Stomach smooth muscle (tissue), 2 donors: ENCODE data around the gene GRIK4.

ENCODE experiments used
- H3K27ac ChIP-seq: one replicate; pipeline ENCODE4 v1.7.0; 2013; ENCODE audit warnings: mild to moderate bottlenecking, low read length, inconsistent platforms
- H3K27me3 ChIP-seq, 2 donors: one replicate each; pipeline ENCODE4 v1.7.0; 2013; ENCODE audit warnings: low read length in 2 of 2; ENCODE audit not compliant: insufficient read depth in 2 of 2, control insufficient read depth in 1 of 2
- H3K36me3 ChIP-seq, 2 donors: one replicate each; pipeline ENCODE4 v1.7.0; 2013; ENCODE audit warnings: low read length in 2 of 2; ENCODE audit not compliant: control insufficient read depth in 2 of 2, insufficient read depth in 2 of 2
- H3K4me1 ChIP-seq: one replicate; pipeline ENCODE4 v1.7.0; 2013; ENCODE audit warnings: low read length; ENCODE audit not compliant: control insufficient read depth, insufficient read depth
- H3K4me3 ChIP-seq, 2 donors: one replicate each; pipeline ENCODE4 v1.7.0; 2013; ENCODE audit warnings: low read length in 2 of 2
- H3K9ac ChIP-seq, 2 donors: one replicate each; pipeline ENCODE4 v1.7.0; 2013; ENCODE audit warnings: low read length in 2 of 2, mild to moderate bottlenecking in 1 of 2
- H3K9me3 ChIP-seq, 2 donors: one replicate each; pipeline ENCODE4 v1.7.0; 2013; ENCODE audit warnings: low read length in 2 of 2; ENCODE audit not compliant: control insufficient read depth in 2 of 2
- donor health status: healthy.
- donor health status: Pancreatic carcinoma.

Gene GRIK4

GRCh38 chr11:120564573-120565311, 53.2 kb downstream of the GRIK4 start:
- Histone ChIP-seq H3K36me3 (no peaks in the 10 kb centered on the region), H3K27me3 (peaks cover 22 to 25% of the 10 kb centered on the region in 2 donors), H3K9me3 (no peaks in the 10 kb centered on the region), H3K9ac (no peak overlapping the region), H3K27ac (no peak overlapping the region), H3K4me3 (peak overlapping the region in 1 of 2 donors; percentile 54), H3K4me1 (peaks cover 12% of the 10 kb centered on the region)

- H3K27me3 ChIP-seq = peaks cover 22 to 25% of the 10 kb centered on the region in 2 donors
These were observed 54.1 kb downstream of the GRIK4 start for GRCh38 chr11:120565466-120566155.

GRCh38 chr11:120566176-120566575, 54.6 kb downstream of the GRIK4 start:
- Histone ChIP-seq H3K4me1 (peaks cover 12% of the 10 kb centered on the region), H3K27ac (no peak overlapping the region)

More at GRCh38 chr11:120565466-120566155, 54.1 kb downstream of the GRIK4 start:
- peaks cover 12% of the 10 kb centered on the region for H3K4me1 ChIP-seq
- no peaks in the 10 kb centered on the region for H3K36me3 ChIP-seq
- no peak overlapping the region for H3K27ac ChIP-seq
- no peak overlapping the region for H3K9ac ChIP-seq
- peak overlapping the region in 1 of 2 donors; percentile 54 for H3K4me3 ChIP-seq
- no peaks in the 10 kb centered on the region for H3K9me3 ChIP-seq

GRCh38 chr11:120568572-120569307, 57.2 kb downstream of the GRIK4 start:
- H3K9ac ChIP-seq = no peak overlapping the region
- peaks cover 16 to 22% of the 10 kb centered on the region in 2 donors for H3K27me3 ChIP-seq
- H3K36me3 ChIP-seq = no peaks in the 10 kb centered on the region

More at GRCh38 chr11:120566176-120566575, 54.6 kb downstream of the GRIK4 start:
- H3K4me3 ChIP-seq = no peak overlapping the region
- H3K27me3 ChIP-seq = peaks cover 22 to 25% of the 10 kb centered on the region in 2 donors
- H3K36me3 ChIP-seq = no peaks in the 10 kb centered on the region
- H3K9ac ChIP-seq = no peak overlapping the region
- H3K9me3 ChIP-seq = no peaks in the 10 kb centered on the region

GRCh38 chr11:120569861-120570260, 58.3 kb downstream of the GRIK4 start:
- H3K9me3 ChIP-seq = no peaks in the 10 kb centered on the region
- H3K4me1 ChIP-seq = peaks cover 4% of the 10 kb centered on the region
- no peaks in the 10 kb centered on the region for H3K36me3 ChIP-seq
- no peak overlapping the region for H3K9ac ChIP-seq
- H3K4me3 ChIP-seq = no peak overlapping the region
- H3K27ac ChIP-seq = no peak overlapping the region
- H3K27me3 ChIP-seq = peaks cover 14 to 15% of the 10 kb centered on the region in 2 donors

More at GRCh38 chr11:120568572-120569307, 57.2 kb downstream of the GRIK4 start:
- H3K4me1 ChIP-seq = peaks cover 12% of the 10 kb centered on the region
- H3K27ac ChIP-seq = no peak overlapping the region
- H3K4me3 ChIP-seq = no peak overlapping the region
- H3K9me3 ChIP-seq = no peaks in the 10 kb centered on the region

GRCh38 chr11:120571476-120571875, 59.9 kb downstream of the GRIK4 start:
- no peaks in the 10 kb centered on the region for H3K9me3 ChIP-seq
- no peak overlapping the region for H3K27ac ChIP-seq
- H3K4me3 ChIP-seq = no peak overlapping the region
- H3K9ac ChIP-seq = no peak overlapping the region
- no peaks in the 10 kb centered on the region for H3K36me3 ChIP-seq
- no peaks in the 10 kb centered on the region for H3K4me1 ChIP-seq
- peaks cover 7 to 14% of the 10 kb centered on the region in 2 donors for H3K27me3 ChIP-seq

- H3K9ac ChIP-seq = no peak overlapping the region
- H3K36me3 ChIP-seq = no peaks in the 10 kb centered on the region
- no peak overlapping the region for H3K4me3 ChIP-seq
- H3K9me3 ChIP-seq = no peaks in the 10 kb centered on the region
- no peaks in the 10 kb centered on the region for H3K4me1 ChIP-seq
- peaks cover 7 to 20% of the 10 kb centered on the region in 2 donors for H3K27me3 ChIP-seq
- H3K27ac ChIP-seq = no peak overlapping the region
These were observed 62.3 kb downstream of the GRIK4 start for GRCh38 chr11:120573756-120574354.

GRCh38 chr11:120574876-120575275, 63.3 kb downstream of the GRIK4 start:
- Histone ChIP-seq H3K4me3 (no peak overlapping the region), H3K27me3 (peaks cover 7 to 20% of the 10 kb centered on the region in 2 donors)

GRCh38 chr11:120575461-120575860, 63.9 kb downstream of the GRIK4 start:
- Histone ChIP-seq H3K36me3 (no peaks in the 10 kb centered on the region), H3K4me1 (no peaks in the 10 kb centered on the region), H3K27me3 (peaks cover 7 to 20% of the 10 kb centered on the region in 2 donors), H3K9ac (no peak overlapping the region), H3K27ac (no peak overlapping the region), H3K4me3 (no peak overlapping the region), H3K9me3 (no peaks in the 10 kb centered on the region)

More at GRCh38 chr11:120574876-120575275, 63.3 kb downstream of the GRIK4 start:
- Histone ChIP-seq H3K9me3 (no peaks in the 10 kb centered on the region), H3K36me3 (no peaks in the 10 kb centered on the region), H3K9ac (no peak overlapping the region), H3K4me1 (no peaks in the 10 kb centered on the region), H3K27ac (no peak overlapping the region)

GRCh38 chr11:120576606-120577005, 65.1 kb downstream of the GRIK4 start:
- Histone ChIP-seq H3K4me1 (no peaks in the 10 kb centered on the region), H3K4me3 (no peak overlapping the region), H3K9me3 (no peaks in the 10 kb centered on the region), H3K27ac (no peak overlapping the region), H3K27me3 (peaks cover 3 to 19% of the 10 kb centered on the region in 2 donors), H3K9ac (no peak overlapping the region), H3K36me3 (no peaks in the 10 kb centered on the region)
